Spleen (tissue), 11 donors: ENCODE measurements around the gene DEF6. TPM values are rescaled to one million over a fixed set of nuclear protein-coding genes. Genes with fewer than 3 reads are reported as not detected.

Source experiments
- DNase-seq: peaks from one replicate; pipeline ENCODE4 v3.0.0-alpha.2; 2020
- H3K27ac ChIP-seq, 8 donors: fragments of 200-600 bp; sonication (generic) in 7 of 8; 1 replicate in 4 of 8; 2 replicates in 4 of 8; pipeline versions ENCODE4 v1.5.0 to v1.8.0; 2016 to 2021; ENCODE audit warnings: inconsistent platforms in 4 of 8, mild to moderate bottlenecking in 4 of 8, moderate library complexity in 1 of 8
- H3K27me3 ChIP-seq, 7 donors: fragments of 200-600 bp; sonication (generic) in 6 of 7; replicated peaks in 1 of 7; 1 replicate in 4 of 7; 2 replicates in 3 of 7; pipeline versions ENCODE4 v1.5.0 to v1.8.0; 2016 to 2021; ENCODE audit warnings: inconsistent platforms in 3 of 7, mild to moderate bottlenecking in 1 of 7
- H3K36me3 ChIP-seq, 6 donors: fragments of 200-600 bp; sonication (generic) in 5 of 6; 1 replicate in 4 of 6; 2 replicates in 2 of 6; pipeline versions ENCODE4 v1.5.0 to v1.8.0; 2016 to 2021; ENCODE audit warnings: inconsistent platforms in 2 of 6
- H3K4me1 ChIP-seq, 6 donors: fragments of 200-600 bp; sonication (generic) in 5 of 6; 1 replicate in 3 of 6; 2 replicates in 3 of 6; pipeline versions ENCODE4 v1.5.0 to v1.8.0; 2016 to 2021; ENCODE audit warnings: inconsistent platforms in 3 of 6
- H3K4me3 ChIP-seq, 8 donors: fragments of 200-600 bp; sonication (generic) in 7 of 8; 1 replicate in 4 of 8; 2 replicates in 4 of 8; pipeline versions ENCODE4 v1.5.0 to v1.8.0; 2016 to 2021; ENCODE audit warnings: inconsistent platforms in 4 of 8, mild to moderate bottlenecking in 4 of 8, moderate library complexity in 2 of 8
- H3K9me3 ChIP-seq, 8 donors: fragments of 200-600 bp; sonication (generic) in 7 of 8; 1 replicate in 4 of 8; 2 replicates in 4 of 8; pipeline versions ENCODE4 v1.5.0 to v1.8.0; 2016 to 2021; ENCODE audit warnings: inconsistent platforms in 4 of 8
- POLR2A ChIP-seq, 3 donors: fragments of 450-650 bp; IDR thresholded peaks; one replicate each; pipeline ENCODE4 v1.5.1; 2017; ENCODE audit warnings: antibody characterized with exemption in 3 of 3, mild to moderate bottlenecking in 1 of 3
- POLR2AphosphoS5 ChIP-seq, 3 donors: sonication (generic); formaldehyde crosslinking; IDR thresholded peaks; one replicate each; pipeline ENCODE4 v1.5.1; 2017; ENCODE audit warnings: antibody characterized with exemption in 3 of 3
- WGBS, 5 donors: extraction: QIAGEN DNeasy Blood & Tissue Kit in 3 of 5; methylation state at CpG; one replicate each; pipeline versions ENCODE4 v1.1.5 to v1.1.7; 2013 to 2018; 5-methylcytosine and 5-hydroxymethylcytosine counted together
- intact Hi-C: fragments of 100-400 bp; cut with DNase I; formaldehyde crosslinking; loops from one replicate; pipeline ENCODE4 v1.15.0; 2023; ENCODE audit warnings: low total_unique reads
- polyA plus RNA-seq, 3 donors: library from polyadenylated mRNA; stranded (reverse); fragments of 200-250 nt; gene quantifications; one replicate each; pipeline ENCODE4 v1.2.1, GENCODE V29; 2013
- total RNA-seq, 7 donors: library from RNA; depleted of rRNA in 3 of 7; stranded (reverse); fragments of >200 nt in 3 of 7; fragmentation: NEBNext Ultra II Directional in 4 of 7; extraction: Animal tissue kit (Norgen Biotek cat#: 25700) in 4 of 7; gene quantifications; one replicate each; pipeline versions ENCODE4 v1.1.0 to v1.2.1, GENCODE V29; 2016 to 2021
- TF ChIP-seq, protein P1 (sequence below), 11 experiments: fragments of 200-600 bp in 7 of 11; fragments of 450-650 bp in 4 of 11; sonication (generic) in 4 of 11; IDR thresholded peaks in 8 of 11; conservative IDR thresholded peaks in 3 of 11; 1 replicate in 7 of 11; 2 replicates in 4 of 11; pipeline versions ENCODE4 v1.4.0 to v1.8.0; 2016 to 2021; ENCODE audit warnings: antibody characterized with exemption in 11 of 11, inconsistent platforms in 4 of 11, mild to moderate bottlenecking in 1 of 11
- donor health status: healthy with polysubstance abuse.
- donor health status: DM: no; HTN: no; CAD: no; lungs with moderate emphysema.
- donor health status: DM: no; HTN: no; CAD: no.
- donor health status: Bipolar disorder and iron deficiency.
- donor health status: healthy.
- donor health status: DM: no; HTN: no; CAD: no.
- donor health status: DM: yes; HTN: yes; CAD: no.

The DEF6 gene
- total and polyA plus RNA-seq, 10 donors: 57.9 to 132 (median 73.2) TPM

DNA sequence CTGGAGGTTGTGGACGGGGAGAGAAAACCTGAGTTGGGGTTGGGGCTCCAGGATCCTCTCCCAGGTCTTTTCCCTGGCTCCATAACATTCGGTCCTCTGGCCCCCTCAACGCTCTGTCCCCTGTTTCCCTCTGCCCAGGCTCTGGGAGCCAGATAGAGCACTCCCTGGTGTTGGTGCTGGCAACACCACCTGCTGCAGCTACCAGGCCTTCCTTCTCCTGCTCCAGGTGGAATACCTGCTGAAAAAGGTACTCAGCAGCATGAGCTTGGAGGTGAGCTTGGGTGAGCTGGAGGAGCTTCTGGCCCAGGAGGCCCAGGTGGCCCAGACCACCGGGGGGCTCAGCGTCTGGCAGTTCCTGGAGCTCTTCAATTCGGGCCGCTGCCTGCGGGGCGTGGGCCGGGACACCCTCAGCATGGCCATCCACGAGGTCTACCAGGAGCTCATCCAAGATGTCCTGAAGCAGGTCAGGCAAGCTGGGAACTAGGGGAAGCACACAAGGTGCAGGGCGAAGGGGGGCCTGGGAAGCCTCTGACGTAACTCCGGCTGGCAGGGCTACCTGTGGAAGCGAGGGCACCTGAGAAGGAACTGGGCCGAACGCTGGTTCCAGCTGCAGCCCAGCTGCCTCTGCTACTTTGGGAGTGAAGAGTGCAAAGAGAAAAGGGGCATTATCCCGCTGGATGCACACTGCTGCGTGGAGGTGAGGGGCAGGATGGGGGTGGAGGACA lies 14.6 kb downstream of the DEF6 start:
- intact Hi-C loops: no loop called here
- Histone ChIP-seq H3K36me3 (peaks cover 0 to 64% (median 10%) of the 10 kb centered on the region in 6 donors), H3K4me3 (peak overlapping the region in 3 of 8 donors; percentile 6 to 57 (median 13)), H3K9me3 (no peaks in the 10 kb centered on the region), H3K4me1 (peaks cover 25 to 84% (median 49%) of the 10 kb centered on the region in 6 donors), H3K27me3 (no peaks in the 10 kb centered on the region), H3K27ac (peak overlapping the region; percentile 75 to 92 (median 84))
- TF ChIP-seq POLR2A (IDR thresholded peaks at IDR 0.05) (no peak), POLR2AphosphoS5 (IDR thresholded peaks at IDR 0.05) (peak in 1 of 3 donors; percentile 54)
- TF ChIP-seq, protein P1, sequence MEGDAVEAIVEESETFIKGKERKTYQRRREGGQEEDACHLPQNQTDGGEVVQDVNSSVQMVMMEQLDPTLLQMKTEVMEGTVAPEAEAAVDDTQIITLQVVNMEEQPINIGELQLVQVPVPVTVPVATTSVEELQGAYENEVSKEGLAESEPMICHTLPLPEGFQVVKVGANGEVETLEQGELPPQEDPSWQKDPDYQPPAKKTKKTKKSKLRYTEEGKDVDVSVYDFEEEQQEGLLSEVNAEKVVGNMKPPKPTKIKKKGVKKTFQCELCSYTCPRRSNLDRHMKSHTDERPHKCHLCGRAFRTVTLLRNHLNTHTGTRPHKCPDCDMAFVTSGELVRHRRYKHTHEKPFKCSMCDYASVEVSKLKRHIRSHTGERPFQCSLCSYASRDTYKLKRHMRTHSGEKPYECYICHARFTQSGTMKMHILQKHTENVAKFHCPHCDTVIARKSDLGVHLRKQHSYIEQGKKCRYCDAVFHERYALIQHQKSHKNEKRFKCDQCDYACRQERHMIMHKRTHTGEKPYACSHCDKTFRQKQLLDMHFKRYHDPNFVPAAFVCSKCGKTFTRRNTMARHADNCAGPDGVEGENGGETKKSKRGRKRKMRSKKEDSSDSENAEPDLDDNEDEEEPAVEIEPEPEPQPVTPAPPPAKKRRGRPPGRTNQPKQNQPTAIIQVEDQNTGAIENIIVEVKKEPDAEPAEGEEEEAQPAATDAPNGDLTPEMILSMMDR (IDR thresholded peaks at IDR 0.05 in 8 of 11, conservative IDR thresholded peaks at IDR 0.05 in 3 of 11): no peak
- WGBS, 5 donors: 82 to 87% (median 86%) methylated on average over 11 to 19 of the region's 19 CpGs
- peak; percentile 79 for DNase-seq

DNA sequence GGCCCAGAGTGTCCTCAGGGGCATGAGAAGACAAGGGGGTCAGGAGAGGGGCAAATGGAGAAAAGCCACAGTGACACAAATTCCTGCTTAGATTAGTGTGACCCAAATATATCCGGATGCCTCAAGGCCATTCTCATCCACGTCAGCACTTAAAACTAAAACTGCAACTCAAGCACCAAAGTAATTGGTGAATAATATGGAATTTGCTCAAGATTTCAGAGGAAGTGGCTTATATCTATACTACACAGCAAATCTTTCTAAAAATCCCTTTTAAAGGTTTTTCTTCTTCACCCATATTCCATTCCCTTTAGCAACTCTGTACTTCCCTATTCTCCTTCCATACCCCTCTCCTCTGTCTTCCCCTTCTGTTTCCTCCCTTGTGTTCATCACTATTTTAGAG lies 15.2 kb downstream of the DEF6 start:
- TF ChIP-seq POLR2AphosphoS5 (IDR thresholded peaks at IDR 0.05): no peak
- TF ChIP-seq, protein P1 (IDR thresholded peaks at IDR 0.05 in 8 of 11, conservative IDR thresholded peaks at IDR 0.05 in 3 of 11): no peak
- no peak for TF ChIP-seq POLR2A (IDR thresholded peaks at IDR 0.05)
- 21 to 54% (median 28%) methylated on average over 2 of the region's 2 CpGs for WGBS, 5 donors
- H3K9me3 ChIP-seq: no peaks in the 10 kb centered on the region
- peak overlapping the region in 1 of 8 donors; percentile 57 for H3K4me3 ChIP-seq
- peaks cover 25 to 78% (median 49%) of the 10 kb centered on the region in 6 donors for H3K4me1 ChIP-seq
- H3K36me3 ChIP-seq: peaks cover 0 to 69% (median 15%) of the 10 kb centered on the region in 6 donors
- no peak for DNase-seq
- H3K27ac ChIP-seq: peak overlapping the region in 6 of 8 donors; percentile 20 to 92 (median 86)
- intact Hi-C loops: no loop called here
- H3K27me3 ChIP-seq: no peaks in the 10 kb centered on the region

DNA sequence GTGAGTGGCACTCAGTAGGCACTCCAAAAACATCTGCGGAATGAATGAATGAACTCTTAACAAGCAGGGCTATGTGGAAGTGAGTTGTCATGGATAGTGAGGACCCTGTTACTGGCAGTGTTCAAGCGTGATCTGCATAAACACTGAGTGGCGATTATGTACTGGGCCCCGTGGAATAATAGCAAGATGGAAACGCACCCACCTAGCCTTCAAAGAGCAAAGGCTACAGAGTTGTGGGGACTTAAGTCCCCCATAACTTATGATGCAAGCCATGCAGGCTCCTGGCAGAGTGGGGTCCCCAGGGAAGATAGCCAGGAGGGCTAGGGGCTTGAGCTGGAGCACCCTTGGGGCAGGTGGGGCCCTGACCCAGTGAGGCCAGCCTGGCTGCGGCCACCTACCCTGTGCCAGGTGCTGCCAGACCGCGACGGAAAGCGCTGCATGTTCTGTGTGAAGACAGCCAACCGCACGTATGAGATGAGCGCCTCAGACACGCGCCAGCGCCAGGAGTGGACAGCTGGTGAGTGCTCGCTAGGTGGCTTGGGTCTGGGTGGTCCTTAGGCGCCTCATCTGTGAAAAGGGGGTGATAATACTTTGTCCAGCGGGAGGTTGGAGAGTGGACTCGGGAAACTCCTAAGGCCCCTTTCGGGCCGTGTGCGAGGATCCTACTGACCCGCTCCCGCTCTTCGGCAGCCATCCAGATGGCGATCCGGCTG lies 20.0 kb downstream of the DEF6 start:
- peaks cover 5 to 43% (median 12%) of the 10 kb centered on the region in 6 donors for H3K4me1 ChIP-seq
- H3K4me3 ChIP-seq: peak overlapping the region in 7 of 8 donors; percentile 36 to 65 (median 40)
- no peaks in the 10 kb centered on the region for H3K27me3 ChIP-seq
- no peak for DNase-seq
- intact Hi-C loops: no loop called here
- TF ChIP-seq POLR2AphosphoS5 (IDR thresholded peaks at IDR 0.05): peak in 1 of 3 donors; percentile 56
- TF ChIP-seq, protein P1 (IDR thresholded peaks at IDR 0.05 in 8 of 11, conservative IDR thresholded peaks at IDR 0.05 in 3 of 11): no peak
- WGBS, 5 donors: 70 to 81% (median 74%) methylated on average over 18 to 28 of the region's 28 CpGs
- no peaks in the 10 kb centered on the region for H3K9me3 ChIP-seq
- peaks cover 0 to 89% (median 56%) of the 10 kb centered on the region in 6 donors for H3K36me3 ChIP-seq
- peak overlapping the region in 1 of 8 donors; percentile 32 for H3K27ac ChIP-seq
